HG02884 (cell line): ENCODE results near the gene RAB36.

Source experiments
- ATAC-seq: cut with Tn5 transposase; IDR thresholded peaks from one replicate; pipeline ENCODE4 v1.9.1; 2021; ENCODE audit warnings: mild to moderate bottlenecking, moderate library complexity; ENCODE audit not compliant: unreplicated experiment

The RAB36 gene

GRCh38 chr22:23144932-23145877 is at the start of gene RAB36:
RAB36 (plus strand) TSS chr22:23145477; CDS start chr22:23146617, 1,140 bp downstream.
- no peak for ATAC-seq

GRCh38 chr22:23095733-23096342 is 49.4 kb upstream of the RAB36 start:
- no peak for ATAC-seq

- no peak for ATAC-seq
These were observed 47.7 kb upstream of the RAB36 start for GRCh38 chr22:23097412-23098229.

- ATAC-seq: no peak
These were observed 47.0 kb upstream of the RAB36 start for GRCh38 chr22:23098230-23098705.

GRCh38 chr22:23098718-23099530 is 46.4 kb upstream of the RAB36 start:
- no peak for ATAC-seq

GRCh38 chr22:23099531-23099804 is 45.8 kb upstream of the RAB36 start:
- no peak for ATAC-seq

GRCh38 chr22:23100124-23100801 is 45.0 kb upstream of the RAB36 start:
- ATAC-seq: no peak

GRCh38 chr22:23101524-23101923 is 43.8 kb upstream of the RAB36 start:
- ATAC-seq: no peak

- no peak for ATAC-seq
These were observed 43.1 kb upstream of the RAB36 start for GRCh38 chr22:23102002-23102655.

- ATAC-seq: no peak
These were observed 42.5 kb upstream of the RAB36 start for GRCh38 chr22:23102776-23103175.

- no peak for ATAC-seq
These were observed 41.9 kb upstream of the RAB36 start for GRCh38 chr22:23103199-23103954.

GRCh38 chr22:23104187-23104971 is 40.9 kb upstream of the RAB36 start:
- ATAC-seq: no peak

GRCh38 chr22:23105304-23105703 is 40.0 kb upstream of the RAB36 start:
- no peak for ATAC-seq

GRCh38 chr22:23105919-23106318 is 39.4 kb upstream of the RAB36 start:
- no peak for ATAC-seq

- no peak for ATAC-seq
These were observed 38.9 kb upstream of the RAB36 start for GRCh38 chr22:23106344-23106743.

- ATAC-seq: no peak
These were observed 38.3 kb upstream of the RAB36 start for GRCh38 chr22:23106906-23107367.

- ATAC-seq: no peak
These were observed 37.6 kb upstream of the RAB36 start for GRCh38 chr22:23107487-23108248.
